ENCODE data around the gene CAPRIN1. TPM values are rescaled to one million over a fixed set of nuclear protein-coding genes. Genes with fewer than 3 reads are reported as not detected.
"Not testable (repeated sequence)": the region's sequence is repeated elsewhere in the genome, so short reads cannot be mapped to it uniquely, and the experiment has no call there.

CAPRIN1 gene
- total RNA-seq, 2 donors from 2014 or later: 191 to 241 TPM

GRCh38 chr11:34068111-34068510 is 16.6 kb downstream of the CAPRIN1 start:
- Mint-ChIP-seq H3K9me3 (no peaks in the 10 kb centered on the region), H3K36me3 (peaks cover 5 to 15% of the 10 kb centered on the region in 2 donors), H3K27ac (no peak overlapping the region)
- ATAC-seq (peak; percentile 16 to 57), DNase-seq (ENCODE audit: low spot score in 2 of 2) (no peak)

GRCh38 chr11:34071306-34071705 is 19.8 kb downstream of the CAPRIN1 start:
- H3K9me3 Mint-ChIP-seq; ATAC-seq; H3K36me3 Mint-ChIP-seq; DNase-seq (ENCODE audit: low spot score in 2 of 2): not testable (repeated sequence)
- H3K27ac Mint-ChIP-seq: peak overlapping the region in 1 of 2 donors; percentile 84

- peaks cover 5 to 7% of the 10 kb centered on the region in 2 donors for H3K36me3 Mint-ChIP-seq
- DNase-seq (ENCODE audit: low spot score in 2 of 2): no peak
- ATAC-seq: no peak
- H3K27ac Mint-ChIP-seq: no peak overlapping the region
- H3K9me3 Mint-ChIP-seq: no peaks in the 10 kb centered on the region
Measured at GRCh38 chr11:34072041-34072440, 20.5 kb downstream of the CAPRIN1 start.

GRCh38 chr11:34072832-34073231 is 21.3 kb downstream of the CAPRIN1 start:
- no peak for DNase-seq (ENCODE audit: low spot score in 2 of 2)
- no peak overlapping the region for H3K27ac Mint-ChIP-seq
- ATAC-seq: no peak
- no peaks in the 10 kb centered on the region for H3K9me3 Mint-ChIP-seq
- peaks cover 4 to 7% of the 10 kb centered on the region in 2 donors for H3K36me3 Mint-ChIP-seq

- no peaks in the 10 kb centered on the region for H3K9me3 Mint-ChIP-seq
- H3K27ac Mint-ChIP-seq: peak overlapping the region in 1 of 2 donors; percentile 95
- DNase-seq (ENCODE audit: low spot score in 2 of 2): no peak
- no peak for ATAC-seq
- H3K36me3 Mint-ChIP-seq: peaks cover 7% of the 10 kb centered on the region in 2 donors
Measured at GRCh38 chr11:34074391-34074790, 22.9 kb downstream of the CAPRIN1 start.

GRCh38 chr11:34075178-34075820 is 23.8 kb downstream of the CAPRIN1 start:
- ATAC-seq: no peak
- H3K27ac Mint-ChIP-seq: peak overlapping the region in 1 of 2 donors; percentile 15
- H3K9me3 Mint-ChIP-seq: no peaks in the 10 kb centered on the region
- no peak for DNase-seq (ENCODE audit: low spot score in 2 of 2)
- peaks cover 7% of the 10 kb centered on the region in 2 donors for H3K36me3 Mint-ChIP-seq

- Mint-ChIP-seq H3K36me3 (peaks cover 29 to 30% of the 10 kb centered on the region in 2 donors), H3K27ac (no peak overlapping the region), H3K9me3 (no peaks in the 10 kb centered on the region)
- ATAC-seq (no peak), DNase-seq (ENCODE audit: low spot score in 2 of 2) (no peak)
Measured at GRCh38 chr11:34080609-34081008, 29.1 kb downstream of the CAPRIN1 start.

- ATAC-seq (no peak), DNase-seq (ENCODE audit: low spot score in 2 of 2) (no peak)
- Mint-ChIP-seq H3K9me3 (no peaks in the 10 kb centered on the region), H3K36me3 (peaks cover 28 to 37% of the 10 kb centered on the region in 2 donors), H3K27ac (peak overlapping the region in 1 of 2 donors; percentile 28)
Measured at GRCh38 chr11:34084637-34085036, 33.1 kb downstream of the CAPRIN1 start.

- H3K9me3 Mint-ChIP-seq: no peaks in the 10 kb centered on the region
- peaks cover 30 to 45% of the 10 kb centered on the region in 2 donors for H3K36me3 Mint-ChIP-seq
- peak overlapping the region in 1 of 2 donors; percentile 9 for H3K27ac Mint-ChIP-seq
- DNase-seq (ENCODE audit: low spot score in 2 of 2) (no peak), ATAC-seq (peak in 1 of 2 donors; percentile 49)
Measured at GRCh38 chr11:34086554-34087283, 35.2 kb downstream of the CAPRIN1 start.

GRCh38 chr11:34091825-34092224 is 40.3 kb downstream of the CAPRIN1 start:
- no peaks in the 10 kb centered on the region for H3K9me3 Mint-ChIP-seq
- DNase-seq (ENCODE audit: low spot score in 2 of 2) (no peak), ATAC-seq (no peak)
- peaks cover 5 to 32% of the 10 kb centered on the region in 2 donors for H3K36me3 Mint-ChIP-seq
- no peak overlapping the region for H3K27ac Mint-ChIP-seq

- not testable (repeated sequence) for DNase-seq (ENCODE audit: low spot score in 2 of 2); H3K9me3 Mint-ChIP-seq; ATAC-seq
- Mint-ChIP-seq H3K36me3 (peaks cover 9 to 24% of the 10 kb centered on the region in 2 donors), H3K27ac (peak overlapping the region; percentile 48 to 66)
Measured at GRCh38 chr11:34094900-34095299, 43.4 kb downstream of the CAPRIN1 start.

- Mint-ChIP-seq H3K36me3 (peaks cover 4 to 16% of the 10 kb centered on the region in 2 donors), H3K27ac (peak overlapping the region in 1 of 2 donors; percentile 36), H3K9me3 (no peaks in the 10 kb centered on the region)
- ATAC-seq (no peak), DNase-seq (ENCODE audit: low spot score in 2 of 2) (no peak)
Measured at GRCh38 chr11:34098813-34099212, 47.3 kb downstream of the CAPRIN1 start.

GRCh38 chr11:34104680-34105078 is 53.1 kb downstream of the CAPRIN1 start:
- no peak for ATAC-seq
- H3K27ac Mint-ChIP-seq: peak overlapping the region; percentile 99
- H3K36me3 Mint-ChIP-seq: peaks cover 23 to 24% of the 10 kb centered on the region in 2 donors
- no peak for DNase-seq (ENCODE audit: low spot score in 2 of 2)
- no peaks in the 10 kb centered on the region for H3K9me3 Mint-ChIP-seq

GRCh38 chr11:34105079-34105956 is 53.8 kb downstream of the CAPRIN1 start, which contains the start of gene NAT10:
TSS of gene NAT10 (plus strand) at chr11:34105629. CDS start at chr11:34108226, 2,597 bp downstream.
- peak; percentile 94 to 96 for ATAC-seq
- Mint-ChIP-seq H3K36me3 (peaks cover 27 to 28% of the 10 kb centered on the region in 2 donors), H3K27ac (peak within 1 kb of the TSS; percentile 99), H3K9me3 (no peaks in the 10 kb centered on the region)
- peak; percentile 91 to 98 for DNase-seq (ENCODE audit: low spot score in 2 of 2)

- Mint-ChIP-seq H3K36me3 (peaks cover 29% of the 10 kb centered on the region in 2 donors), H3K27ac (peak overlapping the region; percentile 99)
- ATAC-seq: no peak
Measured at GRCh38 chr11:34105957-34106504, 54.5 kb downstream of the CAPRIN1 start.

GRCh38 chr11:34111722-34112270 is 60.3 kb downstream of the CAPRIN1 start:
- ATAC-seq (no peak), DNase-seq (ENCODE audit: low spot score in 2 of 2) (no peak)
- Mint-ChIP-seq H3K27ac (peak overlapping the region in 1 of 2 donors; percentile 57), H3K36me3 (peaks cover 28 to 43% of the 10 kb centered on the region in 2 donors), H3K9me3 (no peaks in the 10 kb centered on the region)

More at GRCh38 chr11:34105957-34106504, 54.5 kb downstream of the CAPRIN1 start:
- no peaks in the 10 kb centered on the region for H3K9me3 Mint-ChIP-seq
- DNase-seq (ENCODE audit: low spot score in 2 of 2): no peak
